K562 (cell line): ENCODE measurements around the gene OR51V1. TPM values are rescaled to one million over a fixed set of nuclear protein-coding genes. Genes with fewer than 3 reads are reported as not detected.
A peak's percentile ranks its signal among the peaks of the same experiment; 100 is the strongest.

Experiments used
- ARID2 ChIP-seq: fragments of 450-650 bp; IDR thresholded peaks from 2 replicates; pipeline ENCODE4 v1.6.1; 2017; ENCODE audit warnings: antibody characterized with exemption, mild to moderate bottlenecking
- ARID3A ChIP-seq: IDR thresholded peaks from 2 replicates; pipeline ENCODE4 v1.6.1; 2012; ENCODE audit warnings: low read depth, low read length, improper control_type of control experiment, borderline replicate concordance
- CREB1 ChIP-seq, 2 experiments: sonication (generic) in 1 of 2; formaldehyde crosslinking in 1 of 2; IDR thresholded peaks; 2 replicates each; pipeline versions ENCODE4 v1.6.1 to v1.8.0; 2012 to 2022; ENCODE audit warnings: inconsistent platforms in 1 of 2, mild to moderate bottlenecking in 1 of 2, missing genetic modification reagents in 1 of 2, moderate library complexity in 1 of 2
- E2F3 ChIP-seq: fragments of 250-450 bp; sonication (Bioruptor Pico); IDR thresholded peaks from 2 replicates; pipeline ENCODE4 v1.4.0; 2020; ENCODE audit warnings: mild to moderate bottlenecking
- EP400 ChIP-seq: fragments of 450-650 bp; IDR thresholded peaks from 2 replicates; pipeline ENCODE4 v1.6.1; 2017; ENCODE audit warnings: antibody characterized with exemption, mild to moderate bottlenecking, moderate library complexity
- HMG20A ChIP-seq: fragments of 450-650 bp; formaldehyde crosslinking; conservative IDR thresholded peaks from 2 replicates; pipeline ENCODE4 v1.4.0; 2020; ENCODE audit warnings: mild to moderate bottlenecking, mixed read lengths
- MBD2 ChIP-seq: sonication (generic); IDR thresholded peaks from 2 replicates; pipeline ENCODE4 v1.6.1; 2016; ENCODE audit warnings: low read depth, borderline replicate concordance
- MCM5 ChIP-seq: fragments of 450-650 bp; IDR thresholded peaks from 2 replicates; pipeline ENCODE4 v1.6.1; 2016; ENCODE audit warnings: low read depth
- NCOR1 ChIP-seq: fragments of 450-650 bp; IDR thresholded peaks from 2 replicates; pipeline ENCODE4 v1.6.1; 2016; ENCODE audit warnings: mild to moderate bottlenecking, moderate library complexity
- NELFE ChIP-seq: IDR thresholded peaks from 2 replicates; pipeline ENCODE4 v1.6.1; 2011; ENCODE audit warnings: mild to moderate bottlenecking; ENCODE audit not compliant: insufficient read depth, insufficient read length
- NFYB ChIP-seq: IDR thresholded peaks from 2 replicates; pipeline ENCODE4 v1.6.1; 2011; ENCODE audit warnings: mild to moderate bottlenecking, moderate library complexity; ENCODE audit not compliant: insufficient read length; ENCODE audit errors: extremely low read depth
- RNF219 ChIP-seq: fragments of 250-450 bp; sonication (Bioruptor Pico); IDR thresholded peaks from 2 replicates; pipeline ENCODE4 v1.5.0; 2022; ENCODE audit warnings: mild to moderate bottlenecking
- SAFB2 ChIP-seq: fragments of 200-400 bp; formaldehyde crosslinking; IDR thresholded peaks from 2 replicates; pipeline ENCODE4 v1.6.1; 2018; ENCODE audit warnings: borderline replicate concordance, low read length, low read depth, moderate library complexity; ENCODE audit not compliant: severe bottlenecking
- SP1 ChIP-seq: sonication (generic); formaldehyde crosslinking; IDR thresholded peaks from 2 replicates; pipeline ENCODE4 v1.8.1; 2022; ENCODE audit warnings: mild to moderate bottlenecking, missing genetic modification reagents
- STAT5A ChIP-seq: IDR thresholded peaks from 2 replicates; pipeline ENCODE4 v1.6.1; 2012; ENCODE audit warnings: low read length, inconsistent platforms, borderline replicate concordance
- TARDBP ChIP-seq: fragments of 450-650 bp; IDR thresholded peaks from 2 replicates; pipeline ENCODE4 v1.6.1; 2016
- TCF3 ChIP-seq: sonication (generic); formaldehyde crosslinking; IDR thresholded peaks from 2 replicates; pipeline ENCODE4 v1.4.0; 2020; ENCODE audit warnings: mild to moderate bottlenecking, missing genetic modification reagents
- TEAD4 ChIP-seq, 2 experiments: sonication (generic) in 1 of 2; formaldehyde crosslinking in 1 of 2; IDR thresholded peaks; 2 replicates each; pipeline versions ENCODE4 v1.6.1 to v1.8.0; 2012 to 2022; ENCODE audit warnings: borderline replicate concordance in 1 of 2, inconsistent platforms in 1 of 2, low read length in 1 of 2, mild to moderate bottlenecking in 1 of 2, missing genetic modification reagents in 1 of 2
- ZFP30 ChIP-seq: fragments of 250-450 bp; sonication (Bioruptor Pico); IDR thresholded peaks from 2 replicates; pipeline ENCODE4 v1.8.0; 2022; ENCODE audit warnings: moderate library complexity, mild to moderate bottlenecking, inconsistent platforms, borderline replicate concordance
- ZNF133 ChIP-seq: fragments of 250-450 bp; sonication (Bioruptor Pico); IDR thresholded peaks from 2 replicates; pipeline ENCODE4 v1.4.0; 2020; ENCODE audit warnings: mild to moderate bottlenecking
- ZNF780A ChIP-seq: fragments of 250-450 bp; sonication (Bioruptor Pico); IDR thresholded peaks from 2 replicates; pipeline ENCODE4 v1.5.0; 2021; ENCODE audit warnings: mild to moderate bottlenecking
- ZNF785 ChIP-seq: fragments of 250-450 bp; sonication (Bioruptor Pico); IDR thresholded peaks from 2 replicates; pipeline ENCODE4 v1.4.0; 2020; ENCODE audit warnings: mild to moderate bottlenecking
- polyA plus RNA-seq, 8 experiments: library from polyadenylated mRNA; depleted of rRNA in 4 of 8; stranded (reverse) in 5 of 8; unstranded in 3 of 8; fragments of >200 nt; fragmentation: Nextera tagmentation in 2 of 8; fragmentation: Illumina TruSeq in 1 of 8; extraction: Ambion mirVana in 2 of 8; extraction: Trizol in 1 of 8; gene quantifications; 2 replicates each; pipeline versions ENCODE4 v1.2.1 to v1.2.3, GENCODE V29; 2011 to 2014; ENCODE audit warnings: inconsistent platforms in 1 of 8, missing spikeins in 1 of 8
- total RNA-seq, 7 experiments: library from RNA; depleted of rRNA in 6 of 7; stranded (reverse); fragments of >200 nt in 6 of 7; fragmentation: Illumina TruSeq in 2 of 7; extraction: Trizol in 2 of 7; gene quantifications; 2 replicates each; pipeline versions ENCODE4 v1.2.1 to v1.2.3, GENCODE V29; 2011 to 2021; ENCODE audit warnings: low replicate concordance in 1 of 7
- TF ChIP-seq, protein P1 (sequence below): conservative IDR thresholded peaks from 2 replicates; pipeline ENCODE4 v1.6.1; 2011; ENCODE audit warnings: low read depth, mild to moderate bottlenecking, low read length; ENCODE audit not compliant: control insufficient read depth
- TF ChIP-seq, protein P2 (sequence below): fragments of 450-650 bp; formaldehyde crosslinking; IDR thresholded peaks from 2 replicates; pipeline ENCODE4 v1.4.0; 2020; ENCODE audit warnings: mild to moderate bottlenecking, moderate library complexity

Gene OR51V1
- total and polyA plus RNA-seq, 9 of the 15 experiments (the other 6 are each of a cell fraction or from before 2014, with no cell fraction given) = not detected

DNA sequence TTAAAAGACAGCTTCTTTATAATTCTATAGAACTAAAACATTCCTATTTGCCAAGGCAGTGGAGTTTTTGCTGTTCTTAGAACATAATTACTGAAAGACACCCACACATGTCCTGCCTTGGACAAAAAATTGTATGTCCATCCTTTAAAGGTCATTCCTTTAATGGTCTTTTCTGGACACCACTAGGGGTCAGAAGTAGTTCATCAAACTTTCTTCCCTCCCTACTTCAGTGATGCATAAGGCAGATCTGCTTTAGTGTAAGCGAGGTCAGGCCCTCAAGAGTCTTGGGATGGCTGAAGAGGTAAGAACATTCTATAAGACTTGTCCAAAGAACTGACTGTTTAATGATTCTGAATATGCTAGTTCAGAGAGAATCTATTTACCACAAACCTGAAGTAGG is 4.3 kb upstream of the OR51V1 start (continued):
- TF ChIP-seq TEAD4 (IDR thresholded peaks at IDR 0.05; ENCODE audit: low read length) (peak; percentile 29; the same call in 1 of the 2 replicates), TEAD4 (CRISPR knock-in tag; IDR thresholded peaks at IDR 0.05; ENCODE audit: borderline replicate concordance) (no peak), SP1 (0 out of 2 replicates have a peak, but pooled peaks have one; percentile 36), E2F3 (CRISPR knock-in tag) (no peak), NFYB (no peak), STAT5A (no peak; the same call in 1 of the 2 replicates), MBD2 (no peak), CREB1 (IDR thresholded peaks at IDR 0.05) (no peak), CREB1 (CRISPR knock-in tag; IDR thresholded peaks at IDR 0.05) (no peak), TARDBP (no peak), EP400 (peak; percentile 24; the same call in 1 of the 2 replicates), HMG20A (no peak), NELFE (no peak), ARID3A (peak; percentile 73; the same call in 1 of the 2 replicates), SAFB2 (no peak), ZNF133 (CRISPR knock-in tag) (no peak), ARID2 (peak; percentile 94), RNF219 (CRISPR knock-in tag) (no peak), NCOR1 (peak; percentile 35; the same call in 1 of the 2 replicates), MCM5 (no peak), ZFP30 (no peak), ZNF780A (CRISPR knock-in tag) (no peak), TCF3 (CRISPR knock-in tag) (peak; percentile 51), ZNF785 (CRISPR knock-in tag) (no peak)
- TF ChIP-seq, protein P1, sequence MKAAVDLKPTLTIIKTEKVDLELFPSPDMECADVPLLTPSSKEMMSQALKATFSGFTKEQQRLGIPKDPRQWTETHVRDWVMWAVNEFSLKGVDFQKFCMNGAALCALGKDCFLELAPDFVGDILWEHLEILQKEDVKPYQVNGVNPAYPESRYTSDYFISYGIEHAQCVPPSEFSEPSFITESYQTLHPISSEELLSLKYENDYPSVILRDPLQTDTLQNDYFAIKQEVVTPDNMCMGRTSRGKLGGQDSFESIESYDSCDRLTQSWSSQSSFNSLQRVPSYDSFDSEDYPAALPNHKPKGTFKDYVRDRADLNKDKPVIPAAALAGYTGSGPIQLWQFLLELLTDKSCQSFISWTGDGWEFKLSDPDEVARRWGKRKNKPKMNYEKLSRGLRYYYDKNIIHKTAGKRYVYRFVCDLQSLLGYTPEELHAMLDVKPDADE = no peak
- TF ChIP-seq, protein P2, sequence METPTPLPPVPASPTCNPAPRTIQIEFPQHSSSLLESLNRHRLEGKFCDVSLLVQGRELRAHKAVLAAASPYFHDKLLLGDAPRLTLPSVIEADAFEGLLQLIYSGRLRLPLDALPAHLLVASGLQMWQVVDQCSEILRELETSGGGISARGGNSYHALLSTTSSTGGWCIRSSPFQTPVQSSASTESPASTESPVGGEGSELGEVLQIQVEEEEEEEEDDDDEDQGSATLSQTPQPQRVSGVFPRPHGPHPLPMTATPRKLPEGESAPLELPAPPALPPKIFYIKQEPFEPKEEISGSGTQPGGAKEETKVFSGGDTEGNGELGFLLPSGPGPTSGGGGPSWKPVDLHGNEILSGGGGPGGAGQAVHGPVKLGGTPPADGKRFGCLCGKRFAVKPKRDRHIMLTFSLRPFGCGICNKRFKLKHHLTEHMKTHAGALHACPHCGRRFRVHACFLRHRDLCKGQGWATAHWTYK = no peak
